ENCODE results near the gene OPCML. TPM values are rescaled to one million over a fixed set of nuclear protein-coding genes. Genes with fewer than 3 reads are reported as not detected.
A peak's percentile ranks its signal among the peaks of the same experiment; 100 is the strongest.

Gene OPCML
- total RNA-seq, 2 experiments from 2014 or later = not detected

GRCh38 chr11:132846075-132846474, 686.2 kb downstream of the OPCML start:
- CTCF ChIA-PET = no interaction called here
- no peak for ATAC-seq

GRCh38 chr11:132844956-132845696, 687.2 kb downstream of the OPCML start:
- peaks cover 3% of the 10 kb centered on the region for H3K27me3 Mint-ChIP-seq (ENCODE audit: low read depth)
- CTCF ChIA-PET = interaction anchor here (1.2 kb wide), 1 partner anchor 96 kb away, joined by 3 read pairs; no protein-coding TSS in a partner anchor

More at GRCh38 chr11:132846075-132846474, 686.2 kb downstream of the OPCML start:
- H3K27me3 Mint-ChIP-seq (ENCODE audit: low read depth) = peaks cover 3% of the 10 kb centered on the region
- H3K4me3 Mint-ChIP-seq = no peak overlapping the region
- H3K27ac Mint-ChIP-seq = no peak overlapping the region
- POLR2A ChIA-PET = no interaction called here
- DNase-seq = no peak
- no peaks in the 10 kb centered on the region for H3K4me1 Mint-ChIP-seq (ENCODE audit: low read depth)
- no peaks in the 10 kb centered on the region for H3K9me3 Mint-ChIP-seq (ENCODE audit: insufficient read depth)
- H3K36me3 Mint-ChIP-seq (ENCODE audit: low read depth) = no peaks in the 10 kb centered on the region

GRCh38 chr11:132840660-132841059, 691.6 kb downstream of the OPCML start:
- ChIA-PET CTCF (no interaction called here), POLR2A (no interaction called here)
- no peak for DNase-seq
- Mint-ChIP-seq H3K4me1 (ENCODE audit: low read depth) (no peaks in the 10 kb centered on the region), H3K36me3 (ENCODE audit: low read depth) (no peaks in the 10 kb centered on the region), H3K4me3 (no peak overlapping the region), H3K9me3 (ENCODE audit: insufficient read depth) (no peaks in the 10 kb centered on the region), H3K27me3 (ENCODE audit: low read depth) (no peaks in the 10 kb centered on the region), H3K27ac (no peak overlapping the region)
- no peak for ATAC-seq

More at GRCh38 chr11:132844956-132845696, 687.2 kb downstream of the OPCML start:
- no peak overlapping the region for H3K4me3 Mint-ChIP-seq
- POLR2A ChIA-PET = no interaction called here
- no peaks in the 10 kb centered on the region for H3K9me3 Mint-ChIP-seq (ENCODE audit: insufficient read depth)
- no peak overlapping the region for H3K27ac Mint-ChIP-seq
- DNase-seq (no peak), ATAC-seq (no peak)
- H3K4me1 Mint-ChIP-seq (ENCODE audit: low read depth) = no peaks in the 10 kb centered on the region
- H3K36me3 Mint-ChIP-seq (ENCODE audit: low read depth) = no peaks in the 10 kb centered on the region

GRCh38 chr11:132840191-132840590, 692.1 kb downstream of the OPCML start:
- no peaks in the 10 kb centered on the region for H3K4me1 Mint-ChIP-seq (ENCODE audit: low read depth)
- no peaks in the 10 kb centered on the region for H3K27me3 Mint-ChIP-seq (ENCODE audit: low read depth)
- H3K27ac Mint-ChIP-seq = no peak overlapping the region
- H3K4me3 Mint-ChIP-seq = no peak overlapping the region
- no peaks in the 10 kb centered on the region for H3K9me3 Mint-ChIP-seq (ENCODE audit: insufficient read depth)
- ChIA-PET CTCF (no interaction called here), POLR2A (no interaction called here)
- no peak for DNase-seq
- no peaks in the 10 kb centered on the region for H3K36me3 Mint-ChIP-seq (ENCODE audit: low read depth)
- ATAC-seq = no peak

GRCh38 chr11:132839236-132839945, 692.9 kb downstream of the OPCML start:
- Mint-ChIP-seq H3K27ac (no peak overlapping the region), H3K9me3 (ENCODE audit: insufficient read depth) (no peaks in the 10 kb centered on the region), H3K4me3 (no peak overlapping the region), H3K36me3 (ENCODE audit: low read depth) (no peaks in the 10 kb centered on the region), H3K4me1 (ENCODE audit: low read depth) (no peaks in the 10 kb centered on the region), H3K27me3 (ENCODE audit: low read depth) (no peaks in the 10 kb centered on the region)
- CTCF ChIA-PET = no interaction called here
- POLR2A ChIA-PET = no interaction called here
- no peak for ATAC-seq
- no peak for DNase-seq

GRCh38 chr11:132838627-132839026, 693.7 kb downstream of the OPCML start:
- H3K4me3 Mint-ChIP-seq = no peak overlapping the region
- no peaks in the 10 kb centered on the region for H3K4me1 Mint-ChIP-seq (ENCODE audit: low read depth)
- no peaks in the 10 kb centered on the region for H3K36me3 Mint-ChIP-seq (ENCODE audit: low read depth)
- ChIA-PET CTCF (no interaction called here), POLR2A (no interaction called here)
- no peak for ATAC-seq
- DNase-seq = no peak
- no peak overlapping the region for H3K27ac Mint-ChIP-seq
- no peaks in the 10 kb centered on the region for H3K27me3 Mint-ChIP-seq (ENCODE audit: low read depth)
- H3K9me3 Mint-ChIP-seq (ENCODE audit: insufficient read depth) = no peaks in the 10 kb centered on the region

- no peaks in the 10 kb centered on the region for H3K9me3 Mint-ChIP-seq (ENCODE audit: insufficient read depth)
- no peak overlapping the region for H3K27ac Mint-ChIP-seq
- ATAC-seq = no peak
- no peaks in the 10 kb centered on the region for H3K4me1 Mint-ChIP-seq (ENCODE audit: low read depth)
- H3K36me3 Mint-ChIP-seq (ENCODE audit: low read depth) = no peaks in the 10 kb centered on the region
- DNase-seq = no peak
- ChIA-PET POLR2A (no interaction called here), CTCF (no interaction called here)
- no peak overlapping the region for H3K4me3 Mint-ChIP-seq
- peaks cover 2% of the 10 kb centered on the region for H3K27me3 Mint-ChIP-seq (ENCODE audit: low read depth)
These were observed 701.0 kb downstream of the OPCML start for GRCh38 chr11:132831272-132831671.

GRCh38 chr11:132824642-132825041, 707.7 kb downstream of the OPCML start:
- DNase-seq (peak; percentile 32), ATAC-seq (no peak)
- no peak overlapping the region for H3K27ac Mint-ChIP-seq
- H3K9me3 Mint-ChIP-seq (ENCODE audit: insufficient read depth) = no peaks in the 10 kb centered on the region
- H3K36me3 Mint-ChIP-seq (ENCODE audit: low read depth) = no peaks in the 10 kb centered on the region
- ChIA-PET POLR2A (no interaction called here), CTCF (no interaction called here)
- no peaks in the 10 kb centered on the region for H3K4me1 Mint-ChIP-seq (ENCODE audit: low read depth)
- H3K4me3 Mint-ChIP-seq = no peak overlapping the region
- peaks cover 2% of the 10 kb centered on the region for H3K27me3 Mint-ChIP-seq (ENCODE audit: low read depth)

GRCh38 chr11:132822276-132822675, 710.0 kb downstream of the OPCML start:
- Mint-ChIP-seq H3K27me3 (ENCODE audit: low read depth) (no peaks in the 10 kb centered on the region), H3K4me1 (ENCODE audit: low read depth) (no peaks in the 10 kb centered on the region), H3K36me3 (ENCODE audit: low read depth) (no peaks in the 10 kb centered on the region), H3K4me3 (no peak overlapping the region), H3K9me3 (ENCODE audit: insufficient read depth) (no peaks in the 10 kb centered on the region), H3K27ac (no peak overlapping the region)
- DNase-seq (no peak), ATAC-seq (no peak)
- ChIA-PET CTCF (no interaction called here), POLR2A (no interaction called here)

- H3K27me3 Mint-ChIP-seq (ENCODE audit: low read depth) = peaks cover 3% of the 10 kb centered on the region
- ATAC-seq = no peak
- no peak for DNase-seq
- no peaks in the 10 kb centered on the region for H3K4me1 Mint-ChIP-seq (ENCODE audit: low read depth)
- H3K27ac Mint-ChIP-seq = no peak overlapping the region
- ChIA-PET CTCF (no interaction called here), POLR2A (no interaction called here)
- no peaks in the 10 kb centered on the region for H3K36me3 Mint-ChIP-seq (ENCODE audit: low read depth)
- no peaks in the 10 kb centered on the region for H3K9me3 Mint-ChIP-seq (ENCODE audit: insufficient read depth)
- no peak overlapping the region for H3K4me3 Mint-ChIP-seq
These were observed 710.8 kb downstream of the OPCML start for GRCh38 chr11:132821499-132821898.

- Mint-ChIP-seq H3K27ac (no peak overlapping the region), H3K27me3 (ENCODE audit: low read depth) (peaks cover 3% of the 10 kb centered on the region), H3K9me3 (ENCODE audit: insufficient read depth) (no peaks in the 10 kb centered on the region), H3K36me3 (ENCODE audit: low read depth) (no peaks in the 10 kb centered on the region), H3K4me1 (ENCODE audit: low read depth) (no peaks in the 10 kb centered on the region), H3K4me3 (no peak overlapping the region)
- DNase-seq (no peak), ATAC-seq (no peak)
- ChIA-PET POLR2A (no interaction called here), CTCF (no interaction called here)
These were observed 711.3 kb downstream of the OPCML start for GRCh38 chr11:132821014-132821413.

- no peaks in the 10 kb centered on the region for H3K9me3 Mint-ChIP-seq (ENCODE audit: insufficient read depth)
- H3K27ac Mint-ChIP-seq = no peak overlapping the region
- no peaks in the 10 kb centered on the region for H3K36me3 Mint-ChIP-seq (ENCODE audit: low read depth)
- ChIA-PET POLR2A (no interaction called here), CTCF (interaction anchor here (0.9 kb wide), 1 partner anchor 592 kb away, joined by 3 read pairs; no protein-coding TSS in a partner anchor)
- no peaks in the 10 kb centered on the region for H3K4me1 Mint-ChIP-seq (ENCODE audit: low read depth)
- ATAC-seq (no peak), DNase-seq (no peak)
- peaks cover 3% of the 10 kb centered on the region for H3K27me3 Mint-ChIP-seq (ENCODE audit: low read depth)
- H3K4me3 Mint-ChIP-seq = no peak overlapping the region
These were observed 713.4 kb downstream of the OPCML start for GRCh38 chr11:132818951-132819350.

Data from activated CD8-positive, alpha-beta T cell treated with anti-CD3 and anti-CD28 coated beads, Interleukin-2, amount 10 ng/mL, durations not matched to agents 7 days and 5 days (primary cell).